ENCODE results near the gene NCAPG.
A peak's percentile ranks its signal among the peaks of the same experiment; 100 is the strongest.

NCAPG gene, protein sequence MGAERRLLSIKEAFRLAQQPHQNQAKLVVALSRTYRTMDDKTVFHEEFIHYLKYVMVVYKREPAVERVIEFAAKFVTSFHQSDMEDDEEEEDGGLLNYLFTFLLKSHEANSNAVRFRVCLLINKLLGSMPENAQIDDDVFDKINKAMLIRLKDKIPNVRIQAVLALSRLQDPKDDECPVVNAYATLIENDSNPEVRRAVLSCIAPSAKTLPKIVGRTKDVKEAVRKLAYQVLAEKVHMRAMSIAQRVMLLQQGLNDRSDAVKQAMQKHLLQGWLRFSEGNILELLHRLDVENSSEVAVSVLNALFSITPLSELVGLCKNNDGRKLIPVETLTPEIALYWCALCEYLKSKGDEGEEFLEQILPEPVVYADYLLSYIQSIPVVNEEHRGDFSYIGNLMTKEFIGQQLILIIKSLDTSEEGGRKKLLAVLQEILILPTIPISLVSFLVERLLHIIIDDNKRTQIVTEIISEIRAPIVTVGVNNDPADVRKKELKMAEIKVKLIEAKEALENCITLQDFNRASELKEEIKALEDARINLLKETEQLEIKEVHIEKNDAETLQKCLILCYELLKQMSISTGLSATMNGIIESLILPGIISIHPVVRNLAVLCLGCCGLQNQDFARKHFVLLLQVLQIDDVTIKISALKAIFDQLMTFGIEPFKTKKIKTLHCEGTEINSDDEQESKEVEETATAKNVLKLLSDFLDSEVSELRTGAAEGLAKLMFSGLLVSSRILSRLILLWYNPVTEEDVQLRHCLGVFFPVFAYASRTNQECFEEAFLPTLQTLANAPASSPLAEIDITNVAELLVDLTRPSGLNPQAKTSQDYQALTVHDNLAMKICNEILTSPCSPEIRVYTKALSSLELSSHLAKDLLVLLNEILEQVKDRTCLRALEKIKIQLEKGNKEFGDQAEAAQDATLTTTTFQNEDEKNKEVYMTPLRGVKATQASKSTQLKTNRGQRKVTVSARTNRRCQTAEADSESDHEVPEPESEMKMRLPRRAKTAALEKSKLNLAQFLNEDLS

DNA sequence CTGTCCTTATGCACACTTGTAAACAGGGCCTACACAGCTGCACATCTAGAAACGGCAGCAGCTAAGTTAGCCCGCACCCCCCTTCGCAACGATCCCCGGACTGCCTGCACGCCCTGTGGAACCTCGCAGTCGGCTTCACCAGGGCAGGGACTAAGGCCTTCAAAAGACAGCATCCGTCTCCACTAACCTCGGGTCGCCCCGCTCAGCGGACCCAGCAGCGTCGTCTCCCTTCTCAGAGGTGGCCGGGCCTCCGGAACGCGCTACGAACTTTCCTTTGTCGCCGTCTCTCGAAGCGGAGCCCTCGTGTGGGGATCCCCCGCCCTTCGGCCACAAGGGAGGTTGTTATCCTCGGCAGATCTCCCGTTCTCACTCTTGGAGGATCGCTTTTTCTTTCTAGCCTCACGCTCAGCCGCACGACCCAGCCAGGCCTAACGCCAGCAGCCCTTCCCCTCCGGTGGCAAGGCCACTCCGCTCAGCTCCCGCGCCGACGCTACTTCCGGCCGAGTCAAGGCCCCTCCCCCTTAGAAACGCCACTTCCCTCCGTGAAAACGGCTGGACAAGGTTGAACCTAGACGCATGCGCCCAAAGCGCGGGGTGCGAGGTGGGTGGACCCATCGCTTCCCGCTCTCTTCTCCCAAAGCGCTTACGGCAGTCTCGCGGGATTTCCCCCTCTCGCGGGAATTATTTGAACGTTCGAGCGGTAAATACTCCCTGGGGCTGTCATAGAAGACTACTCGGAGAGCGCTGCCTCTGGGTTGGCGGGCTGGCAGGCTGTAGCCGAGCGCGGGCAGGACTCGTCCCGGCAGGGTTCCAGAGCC lies at the start of gene NCAPG, which contains the start of gene DCAF16:
Gene NCAPG (plus strand): TSS at position 720 of the 818 bp plus-strand sequence. CDS start 99 bp downstream, outside the sequence.
Gene DCAF16 (minus strand): TSS at position 498 of the 818 bp plus-strand sequence. CDS start 6,616 bp downstream, outside the sequence.
- no peak for TF ChIP-seq ZNF274 (IDR thresholded peaks at IDR 0.05; ENCODE audit: low read depth, low read length)
- H3K4me3 ChIP-seq (ENCODE audit: low read length), result peak within 1 kb of the TSS; percentile 96

DNA sequence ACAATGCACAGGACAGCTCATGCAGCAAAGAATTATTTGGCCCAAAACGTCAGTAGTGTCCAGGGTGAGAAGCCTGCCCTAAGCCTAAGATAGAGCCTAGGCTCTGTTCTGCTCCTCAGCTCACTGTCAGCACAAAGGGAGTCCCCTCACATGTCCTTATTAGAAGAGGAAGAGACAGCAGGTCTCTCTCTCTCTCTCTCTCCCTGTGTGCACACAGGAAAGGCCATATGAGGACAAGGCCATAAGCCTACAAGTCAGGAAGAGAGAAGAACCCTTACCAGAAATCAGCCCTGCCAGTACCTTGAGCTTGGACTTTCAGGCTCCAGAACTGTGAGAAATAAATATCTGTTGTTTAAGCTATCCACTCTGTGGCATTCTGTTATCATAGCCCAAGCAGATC lies 49.7 kb upstream of the NCAPG start:
- no peak for TF ChIP-seq ZNF274 (IDR thresholded peaks at IDR 0.05; ENCODE audit: low read depth, low read length)
- H3K4me3 ChIP-seq (ENCODE audit: low read length), result no peak overlapping the region

DNA sequence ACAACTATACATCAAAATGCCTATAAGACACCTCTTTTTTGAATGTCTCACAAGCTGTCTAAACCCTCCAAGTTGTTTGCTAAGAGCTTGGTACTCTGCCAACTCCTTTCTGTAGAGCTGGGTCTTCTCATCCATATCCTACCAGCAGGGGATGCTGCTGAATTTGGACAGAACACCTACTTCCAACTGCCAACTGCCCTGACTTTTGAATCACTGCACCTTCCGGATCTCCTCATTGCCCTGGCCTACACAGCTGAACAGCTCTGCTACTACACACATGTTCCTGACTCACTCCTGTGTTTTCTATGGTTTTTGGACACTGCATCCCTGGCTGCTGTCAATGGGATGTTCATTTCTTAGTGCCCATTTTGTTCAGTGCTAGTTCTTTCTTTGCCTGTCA lies 48.1 kb upstream of the NCAPG start:
- no peak for TF ChIP-seq ZNF274 (IDR thresholded peaks at IDR 0.05; ENCODE audit: low read depth, low read length)
- no peak overlapping the region for H3K4me3 ChIP-seq (ENCODE audit: low read length)

DNA sequence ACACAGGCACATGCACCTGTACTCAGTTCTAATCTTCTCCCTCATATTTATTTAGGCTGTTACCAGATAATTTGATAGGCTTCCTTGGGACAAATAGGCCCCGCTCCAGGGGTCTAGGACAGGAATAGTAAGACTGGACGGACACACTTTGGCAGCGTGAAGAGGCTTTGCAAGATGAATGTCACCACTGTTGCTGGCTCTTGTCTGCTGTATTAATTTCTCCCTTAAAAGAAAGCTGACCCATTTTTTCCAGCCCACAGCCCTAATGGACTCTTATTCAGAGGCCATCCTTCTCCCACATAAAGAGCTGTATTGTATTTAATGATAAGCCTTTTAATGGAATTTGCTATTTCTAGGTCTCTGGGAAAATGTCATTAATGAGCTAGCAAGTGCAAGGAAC lies 47.4 kb upstream of the NCAPG start:
- no peak overlapping the region for H3K4me3 ChIP-seq (ENCODE audit: low read length)
- TF ChIP-seq ZNF274 (IDR thresholded peaks at IDR 0.05; ENCODE audit: low read depth, low read length), result no peak

DNA sequence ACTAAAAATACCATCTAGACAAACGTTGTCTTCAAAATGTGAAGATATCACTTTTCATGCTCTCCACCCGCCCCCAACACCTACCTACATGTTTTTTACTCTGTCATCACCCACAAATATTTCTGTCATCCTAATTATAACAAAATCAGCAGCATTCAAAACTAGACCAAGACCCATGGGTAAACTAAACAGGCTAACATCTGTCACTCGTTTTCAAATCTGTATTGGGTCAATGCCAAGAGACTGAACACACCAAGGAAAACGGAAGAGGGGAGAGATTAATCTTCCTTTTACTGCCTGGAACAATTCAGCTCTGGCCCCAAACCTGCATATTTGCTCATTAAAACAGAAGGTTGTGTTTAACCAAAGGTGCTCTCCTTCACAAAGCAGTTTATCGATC lies 46.8 kb upstream of the NCAPG start:
- TF ChIP-seq ZNF274 (IDR thresholded peaks at IDR 0.05; ENCODE audit: low read depth, low read length), result no peak
- no peak overlapping the region for H3K4me3 ChIP-seq (ENCODE audit: low read length)

DNA sequence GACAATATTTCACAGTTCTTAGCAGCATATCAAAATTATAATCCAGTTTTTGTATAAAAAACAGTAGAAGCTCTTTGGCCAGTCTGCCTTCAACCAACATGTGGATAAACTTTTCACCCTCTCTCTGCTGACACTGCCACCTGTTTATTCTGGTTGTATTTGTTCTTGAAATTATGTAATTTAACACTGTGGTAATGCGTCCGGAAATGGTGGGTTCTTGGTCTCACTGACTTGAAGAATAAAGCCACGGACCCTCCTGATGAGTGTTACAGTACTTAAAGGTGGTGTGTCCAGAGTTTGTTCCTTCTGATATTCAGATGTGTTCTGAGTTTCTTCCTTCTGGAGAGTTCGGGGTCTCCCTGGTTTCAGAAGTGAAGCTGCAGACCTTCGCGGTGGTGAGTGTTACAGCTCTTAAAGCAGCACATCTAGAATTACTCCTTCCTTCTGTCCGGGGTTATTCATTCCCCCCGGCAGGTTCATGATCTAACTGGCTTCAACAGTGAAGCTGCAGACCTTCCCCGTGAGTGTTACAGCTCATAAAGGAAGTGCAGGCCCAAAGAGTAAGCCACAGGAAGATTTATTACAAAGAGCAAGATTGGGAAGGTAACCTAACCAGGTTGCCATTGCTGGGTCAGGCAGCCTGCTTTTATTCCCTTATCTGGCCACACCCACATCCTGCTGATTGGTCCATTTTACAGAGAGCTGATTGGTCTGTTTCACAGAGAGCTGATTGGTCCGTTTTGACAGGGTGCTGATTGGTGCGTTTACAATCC lies 45.1 kb upstream of the NCAPG start:
- no peak for TF ChIP-seq ZNF274 (IDR thresholded peaks at IDR 0.05; ENCODE audit: low read depth, low read length)

DNA sequence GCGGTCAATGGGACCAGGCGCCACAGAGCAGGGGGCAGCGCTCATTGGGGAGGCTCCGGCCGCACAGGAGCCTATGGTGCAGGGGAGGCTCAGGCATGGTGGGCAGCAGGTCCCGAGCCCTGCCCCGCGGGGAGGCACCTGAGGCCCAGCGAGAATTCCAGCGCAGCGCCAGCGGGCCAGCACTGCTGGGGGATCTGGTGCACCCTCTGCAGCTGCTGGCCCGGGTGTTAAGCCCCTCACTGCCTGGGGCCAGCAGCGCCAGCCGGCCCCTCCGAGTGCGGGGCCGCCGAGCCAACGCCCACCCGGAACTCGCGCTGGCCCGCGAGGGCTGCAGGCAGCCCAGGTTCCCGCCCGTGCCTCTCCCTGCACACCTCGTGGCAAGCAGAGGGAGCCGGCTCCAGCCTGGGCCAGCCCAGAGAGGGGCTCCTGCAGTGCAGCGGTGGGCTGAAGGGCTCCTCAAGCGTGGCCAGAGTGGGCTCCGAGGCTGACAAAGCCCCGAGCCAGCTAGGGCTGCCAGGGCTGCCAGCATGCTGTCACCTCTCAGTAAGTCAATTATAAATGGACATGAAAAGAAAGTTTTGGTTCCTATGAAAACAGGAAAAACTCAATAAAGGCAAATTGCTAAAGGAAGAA lies 43.8 kb upstream of the NCAPG start:
- no peak for TF ChIP-seq ZNF274 (IDR thresholded peaks at IDR 0.05; ENCODE audit: low read depth, low read length)

More for the DNA sequence above, 45.1 kb upstream of the NCAPG start:
- no peak overlapping the region for H3K4me3 ChIP-seq (ENCODE audit: low read length)

DNA sequence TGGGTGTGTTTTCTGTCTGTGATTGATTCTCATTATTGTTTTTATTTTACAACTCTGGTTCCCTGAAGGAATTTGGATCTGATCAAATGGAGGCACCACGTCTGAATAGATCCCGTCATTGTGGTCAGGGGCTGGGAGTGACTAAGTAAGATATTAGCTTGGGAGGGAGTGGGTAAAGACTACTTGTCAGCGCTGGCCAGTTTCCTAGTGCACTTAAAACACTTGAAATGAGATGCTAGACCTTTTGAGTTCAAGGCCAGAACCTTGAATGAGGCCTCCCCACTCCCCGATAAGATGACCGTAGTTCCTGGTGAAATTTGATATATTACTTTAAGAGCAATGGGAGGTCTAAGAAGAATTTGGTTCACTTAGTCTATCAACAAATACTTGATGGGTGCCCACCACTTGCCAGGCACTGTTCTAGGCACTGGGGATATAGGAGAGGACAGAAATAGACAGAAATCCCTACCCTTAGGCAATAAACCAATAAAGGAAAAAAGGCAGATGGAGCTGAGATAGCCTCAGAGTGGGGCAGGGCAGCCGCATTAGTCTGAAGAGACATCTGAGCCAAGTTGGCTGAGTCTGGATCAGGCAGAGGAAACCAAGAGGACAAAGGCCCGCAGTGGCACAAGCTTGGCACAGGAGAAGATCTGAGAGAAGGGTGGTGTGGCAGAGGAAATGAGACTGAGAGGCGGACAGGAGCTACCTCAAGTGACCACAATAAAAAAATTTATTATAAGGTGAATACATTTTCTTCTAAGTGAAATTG lies 41.2 kb upstream of the NCAPG start:
- H3K4me3 ChIP-seq (ENCODE audit: low read length), result no peak overlapping the region
- no peak for TF ChIP-seq ZNF274 (IDR thresholded peaks at IDR 0.05; ENCODE audit: low read depth, low read length)

More for the DNA sequence above, 43.8 kb upstream of the NCAPG start:
- H3K4me3 ChIP-seq (ENCODE audit: low read length), result no peak overlapping the region

DNA sequence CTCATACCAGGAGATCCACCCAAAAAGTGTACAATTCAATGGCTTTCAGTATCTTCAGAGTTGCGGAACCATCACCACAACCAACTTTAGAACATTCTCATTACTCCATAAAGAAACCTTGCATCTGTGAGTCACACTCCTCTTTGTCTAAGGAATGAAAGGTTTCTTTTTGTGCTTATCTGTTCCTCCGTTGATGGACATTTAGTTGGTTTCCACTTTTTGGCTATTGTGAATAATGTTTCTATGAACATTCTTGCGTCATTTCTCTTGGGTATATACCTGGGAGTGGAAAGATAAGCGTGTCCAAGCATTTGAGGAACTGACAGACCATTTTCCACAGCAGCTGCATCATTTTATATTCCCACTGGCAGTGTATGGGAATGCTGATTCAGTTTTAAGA lies 39.9 kb upstream of the NCAPG start:
- no peak overlapping the region for H3K4me3 ChIP-seq (ENCODE audit: low read length)
- no peak for TF ChIP-seq ZNF274 (IDR thresholded peaks at IDR 0.05; ENCODE audit: low read depth, low read length)

DNA sequence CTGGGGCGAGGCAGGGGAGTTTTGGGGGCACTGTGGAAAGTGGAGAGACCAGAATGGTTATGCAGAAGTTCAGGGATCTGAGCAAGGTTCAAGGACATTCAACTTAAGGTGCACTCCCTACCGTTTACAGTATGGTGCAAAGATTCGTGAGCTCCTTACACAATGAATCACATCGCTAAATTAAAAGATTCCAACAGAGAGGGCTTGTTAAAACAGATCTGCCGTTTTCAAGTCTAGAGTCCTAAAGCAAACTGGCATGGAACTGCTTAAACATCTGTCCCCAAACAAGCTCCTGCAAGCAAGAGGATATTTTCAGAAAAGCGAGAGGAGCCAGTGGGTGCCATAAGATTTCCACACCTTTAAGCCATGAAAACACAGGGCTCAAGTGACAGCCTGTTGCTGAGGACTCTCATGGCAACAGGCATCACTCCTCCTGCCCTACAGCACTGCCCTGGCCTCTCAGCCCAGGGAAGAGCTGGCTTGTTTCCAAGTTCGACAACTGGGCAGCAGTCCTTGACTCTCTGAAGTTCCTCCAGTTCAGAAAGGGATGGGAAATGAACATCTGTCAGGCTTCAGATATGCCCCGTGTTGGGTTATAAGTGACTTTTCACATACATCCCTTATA lies 39.4 kb upstream of the NCAPG start:
- H3K4me3 ChIP-seq (ENCODE audit: low read length), result no peak overlapping the region
- no peak for TF ChIP-seq ZNF274 (IDR thresholded peaks at IDR 0.05; ENCODE audit: low read depth, low read length)

DNA sequence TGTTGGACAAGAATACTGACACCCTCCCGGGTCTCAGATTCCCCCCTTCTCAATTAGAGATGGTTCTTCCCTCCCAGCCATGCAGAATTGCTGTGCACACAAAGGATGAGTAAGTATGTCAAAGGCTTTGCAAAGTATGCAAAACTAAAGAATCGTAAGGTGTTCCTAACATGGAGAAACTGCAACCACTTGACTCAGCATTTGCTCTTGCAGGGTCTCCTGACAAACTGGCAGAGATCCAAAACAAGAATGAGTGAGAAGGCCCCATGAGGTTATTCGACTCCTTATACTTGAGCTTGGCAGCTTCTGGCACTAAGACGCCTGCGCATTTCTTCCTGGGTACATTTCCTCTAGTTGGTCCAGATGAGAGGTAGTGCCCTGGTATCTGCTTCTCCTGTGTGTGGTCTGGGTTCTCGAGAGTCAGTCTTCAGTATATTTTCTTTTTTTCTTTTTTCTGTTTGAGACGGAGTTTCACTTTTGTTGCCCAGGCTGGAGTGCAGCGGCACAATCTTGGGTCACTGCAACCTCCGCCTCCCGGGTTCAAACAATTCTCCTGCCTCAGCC lies 37.6 kb upstream of the NCAPG start:
- no peak for TF ChIP-seq ZNF274 (IDR thresholded peaks at IDR 0.05; ENCODE audit: low read depth, low read length)
- no peak overlapping the region for H3K4me3 ChIP-seq (ENCODE audit: low read length)

All from GM08714 (cell line).